Heart left ventricle (tissue), 16 donors: ENCODE measurements around the gene P3H3. TPM values are rescaled to one million over a fixed set of nuclear protein-coding genes. Genes with fewer than 3 reads are reported as not detected.
A peak's percentile ranks its signal among the peaks of the same experiment; 100 is the strongest.

ENCODE experiments used
- ATAC-seq, 4 donors: fragments of 200-7000 bp; cut with Tn5 transposase; one replicate each; pipeline ENCODE4 v1.9.1; 2020 to 2022; ENCODE audit warnings: moderate library complexity in 4 of 4, mild to moderate bottlenecking in 3 of 4, moderate number of reproducible peaks in 1 of 4
- DNase-seq, 5 donors: peaks; one replicate each; pipeline ENCODE4 v3.0.0-alpha.2; 2020
- H3K27ac ChIP-seq, 12 donors: fragments of 200-600 bp; sonication (generic) in 4 of 12; one replicate each; pipeline versions ENCODE4 v1.5.0 to v1.8.0; 2016 to 2022; ENCODE audit warnings: mild to moderate bottlenecking in 2 of 12
- H3K27me3 ChIP-seq, 9 donors: fragments of 200-600 bp; sonication (generic) in 2 of 9; one replicate each; pipeline versions ENCODE4 v1.5.1 to v1.8.0; 2016 to 2022; ENCODE audit warnings: mild to moderate bottlenecking in 3 of 9
- H3K36me3 ChIP-seq, 9 donors: fragments of 200-600 bp; sonication (generic) in 2 of 9; one replicate each; pipeline versions ENCODE4 v1.5.0 to v1.8.0; 2018 to 2022; ENCODE audit warnings: mild to moderate bottlenecking in 2 of 9
- H3K4me1 ChIP-seq, 12 donors: fragments of 200-600 bp; sonication (generic) in 4 of 12; one replicate each; pipeline versions ENCODE4 v1.5.0 to v1.8.0; 2016 to 2022; ENCODE audit warnings: mild to moderate bottlenecking in 3 of 12
- H3K4me3 ChIP-seq, 12 donors: fragments of 200-600 bp; sonication (generic) in 4 of 12; one replicate each; pipeline versions ENCODE4 v1.5.0 to v1.8.0; 2017 to 2022; ENCODE audit warnings: mild to moderate bottlenecking in 9 of 12, moderate library complexity in 4 of 12
- H3K9me3 ChIP-seq, 12 donors: fragments of 200-600 bp; sonication (generic) in 4 of 12; one replicate each; pipeline versions ENCODE4 v1.5.0 to v1.8.0; 2016 to 2022; ENCODE audit warnings: mild to moderate bottlenecking in 1 of 12
- POLR2A ChIP-seq, 2 donors: fragments of 450-650 bp; IDR thresholded peaks; one replicate each; pipeline ENCODE4 v1.6.1; 2017; ENCODE audit warnings: antibody characterized with exemption in 2 of 2, mild to moderate bottlenecking in 2 of 2, moderate library complexity in 2 of 2
- WGBS, 4 donors: extraction: QIAGEN DNeasy Blood & Tissue Kit in 2 of 4; methylation state at CpG; one replicate each; pipeline versions ENCODE4 v1.1.5 to v1.1.7; 2013 to 2018; 5-methylcytosine and 5-hydroxymethylcytosine counted together
- intact Hi-C, 10 donors: fragments of 100-400 bp; cut with DNase I; formaldehyde crosslinking; loops; one replicate each; pipeline versions ENCODE4 v1.11.1 to v1.14.2; 2022
- polyA plus RNA-seq, 2 donors: library from polyadenylated mRNA; stranded (reverse); fragments of 200-250 nt; gene quantifications; one replicate each; pipeline ENCODE4 v1.2.3, GENCODE V29; 2013
- total RNA-seq, 9 donors: library from RNA; depleted of rRNA in 2 of 9; stranded (reverse); fragments of >200 nt in 2 of 9; fragmentation: NEBNext Ultra II Directional in 3 of 9; extraction: Animal tissue kit (Norgen Biotek cat#: 25700) in 3 of 9; gene quantifications; one replicate each; pipeline versions ENCODE4 v1.1.0 to v1.2.4, GENCODE V29; 2016 to 2023
- TF ChIP-seq, protein P1 (sequence below), 12 donors: fragments of 200-600 bp; sonication (generic) in 4 of 12; IDR thresholded peaks; one replicate each; pipeline versions ENCODE4 v1.5.0 to v1.8.0; 2018 to 2022; ENCODE audit warnings: antibody characterized with exemption in 12 of 12, mild to moderate bottlenecking in 5 of 12
- donor health status: ischemic (EF 13 %, LVEDD 7.1; RV severe dilation, severe dysfunction).
- donor health status: healthy with polysubstance abuse.
- donor health status: DM: no; HTN: yes; CAD: no.
- donor health status: DM: no; HTN: no; CAD: no.
- donor health status: ischemic (EF 25% LVEDD 6.9; RV normal size, moderate dysfunction).
- donor health status: ischemic (EF 25% LVEDD 5.7; RV mildly dilated, moderate dysfunction).
- donor health status: healthy.
- donor health status: DM: yes; HTN: yes; CAD: no.
- donor health status: ischemic (EF 35%, LVEDD 5.7; RV mildly dilated, moderate dysfunction).
- donor health status: nonischemic (EF 11% LVEDD 7.7; RV severe dilation, severe dysfunction).
- donor health status: DM: yes; HTN: yes; CAD: no.
- donor health status: PGD.
- donor health status: ischemic (EF 29% LVEDD 5.4; RV normal size, mild dysfunction).
- donor health status: nonischemic (EF 23%, LVEDD 6.1; RV moderate dilation, normal function).

P3H3 gene
- total and polyA plus RNA-seq, 11 donors = 4.2 to 29.9 (median 16.6) TPM

DNA sequence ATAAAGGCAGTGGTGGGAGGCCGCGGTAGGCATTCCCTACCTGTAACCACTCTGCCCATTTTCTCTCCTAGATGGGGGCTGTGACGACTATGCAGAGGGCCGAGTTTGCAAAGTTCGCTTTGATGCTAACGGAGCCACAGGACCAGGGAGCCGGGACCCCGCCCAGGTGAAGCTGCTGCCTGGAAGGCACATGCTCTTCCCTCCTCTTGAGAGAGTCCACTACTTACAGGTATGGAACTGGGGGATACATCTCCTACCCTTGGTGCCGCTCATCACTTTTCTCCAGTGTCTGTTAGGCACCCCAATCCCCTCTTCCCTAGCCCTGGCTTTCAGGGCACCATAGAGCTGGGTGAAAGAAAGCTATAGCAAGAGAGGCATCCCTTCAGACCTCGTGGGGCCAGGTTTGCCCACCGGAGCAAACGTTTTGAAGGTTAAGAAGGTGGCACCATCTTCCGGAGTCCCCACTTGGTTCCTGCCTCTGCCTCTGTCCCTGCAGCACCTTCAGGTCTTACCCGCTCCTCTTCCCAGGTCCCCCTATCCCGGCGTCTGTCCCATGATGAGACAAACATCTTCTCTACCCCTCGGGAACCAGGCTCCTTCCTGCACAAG lies 2.0 kb upstream of the P3H3 start:
- H3K27me3 ChIP-seq = peaks cover 0 to 21% (median 0%) of the 10 kb centered on the region in 9 donors
- intact Hi-C loops = loop anchor here (5.0 to 10.0 kb wide), 5 partner anchors 51 to 211 kb away; partner anchors contain the start of genes MLF2 (in 6 of the 10) and LAG3 (in 1 of the 10)
- peaks cover 0 to 8% (median 0%) of the 10 kb centered on the region in 9 donors for H3K36me3 ChIP-seq
- TF ChIP-seq, protein P1, sequence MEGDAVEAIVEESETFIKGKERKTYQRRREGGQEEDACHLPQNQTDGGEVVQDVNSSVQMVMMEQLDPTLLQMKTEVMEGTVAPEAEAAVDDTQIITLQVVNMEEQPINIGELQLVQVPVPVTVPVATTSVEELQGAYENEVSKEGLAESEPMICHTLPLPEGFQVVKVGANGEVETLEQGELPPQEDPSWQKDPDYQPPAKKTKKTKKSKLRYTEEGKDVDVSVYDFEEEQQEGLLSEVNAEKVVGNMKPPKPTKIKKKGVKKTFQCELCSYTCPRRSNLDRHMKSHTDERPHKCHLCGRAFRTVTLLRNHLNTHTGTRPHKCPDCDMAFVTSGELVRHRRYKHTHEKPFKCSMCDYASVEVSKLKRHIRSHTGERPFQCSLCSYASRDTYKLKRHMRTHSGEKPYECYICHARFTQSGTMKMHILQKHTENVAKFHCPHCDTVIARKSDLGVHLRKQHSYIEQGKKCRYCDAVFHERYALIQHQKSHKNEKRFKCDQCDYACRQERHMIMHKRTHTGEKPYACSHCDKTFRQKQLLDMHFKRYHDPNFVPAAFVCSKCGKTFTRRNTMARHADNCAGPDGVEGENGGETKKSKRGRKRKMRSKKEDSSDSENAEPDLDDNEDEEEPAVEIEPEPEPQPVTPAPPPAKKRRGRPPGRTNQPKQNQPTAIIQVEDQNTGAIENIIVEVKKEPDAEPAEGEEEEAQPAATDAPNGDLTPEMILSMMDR (IDR thresholded peaks at IDR 0.05) = no peak
- TF ChIP-seq POLR2A (IDR thresholded peaks at IDR 0.05) = no peak
- peak in 1 of 5 donors; percentile 29 for DNase-seq
- H3K9me3 ChIP-seq = no peaks in the 10 kb centered on the region
- H3K4me1 ChIP-seq = peaks cover 0 to 51% (median 25%) of the 10 kb centered on the region in 12 donors
- no peak for ATAC-seq
- H3K27ac ChIP-seq = no peak overlapping the region
- WGBS, 4 donors = 75 to 84% (median 82%) methylated on average over 14 to 17 of the region's 17 CpGs
- H3K4me3 ChIP-seq = no peak overlapping the region

DNA sequence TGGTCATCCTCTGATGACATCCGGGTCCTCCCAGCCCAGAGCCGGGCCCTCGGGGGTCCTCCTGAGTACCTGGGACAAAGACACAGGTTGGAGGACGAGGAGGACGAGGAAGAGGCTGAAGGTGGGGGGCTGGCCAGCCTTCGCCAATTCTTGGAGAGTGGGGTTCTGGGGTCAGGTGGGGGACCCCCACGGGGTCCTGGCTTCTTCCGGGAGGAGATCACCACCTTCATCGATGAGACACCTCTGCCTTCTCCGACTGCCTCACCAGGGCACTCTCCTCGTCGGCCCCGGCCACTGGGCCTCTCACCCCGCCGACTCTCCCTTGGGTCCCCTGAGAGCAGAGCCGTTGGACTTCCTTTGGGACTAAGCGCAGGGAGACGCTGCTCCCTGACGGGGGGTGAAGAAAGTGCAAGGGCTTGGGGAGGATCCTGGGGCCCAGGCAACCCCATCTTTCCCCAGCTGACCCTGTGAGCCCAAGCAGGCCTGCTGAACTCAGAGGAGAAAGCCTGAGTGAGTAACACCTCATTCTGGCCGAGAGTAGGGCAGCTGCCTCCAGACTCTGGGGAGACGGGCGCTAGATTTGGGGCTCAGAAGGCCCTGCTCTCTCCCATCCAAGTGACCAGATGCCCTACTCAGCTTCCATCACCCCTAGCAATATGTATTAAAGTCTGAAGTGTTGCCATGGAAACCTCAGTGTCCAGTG lies 1.3 kb upstream of the P3H3 start:
- DNase-seq = peak in 1 of 5 donors; percentile 33
- peaks cover 0 to 20% (median 0%) of the 10 kb centered on the region in 9 donors for H3K27me3 ChIP-seq
- 73 to 80% (median 77%) methylated on average over 21 to 22 of the region's 22 CpGs for WGBS, 4 donors
- H3K9me3 ChIP-seq = no peaks in the 10 kb centered on the region
- peaks cover 0 to 45% (median 22%) of the 10 kb centered on the region in 12 donors for H3K4me1 ChIP-seq
- peak overlapping the region in 1 of 12 donors; percentile 19 for H3K4me3 ChIP-seq
- intact Hi-C loops = loop anchor here (5.0 to 10.0 kb wide), 5 partner anchors 52 to 212 kb away; partner anchors contain the start of genes MLF2 (in 6 of the 10) and LAG3 (in 1 of the 10)
- peak overlapping the region in 8 of 12 donors; percentile 11 to 71 (median 43) for H3K27ac ChIP-seq
- TF ChIP-seq POLR2A (IDR thresholded peaks at IDR 0.05) = no peak
- TF ChIP-seq, protein P1 (IDR thresholded peaks at IDR 0.05) = no peak
- ATAC-seq = no peak
- peaks cover 0 to 13% (median 0%) of the 10 kb centered on the region in 9 donors for H3K36me3 ChIP-seq

DNA sequence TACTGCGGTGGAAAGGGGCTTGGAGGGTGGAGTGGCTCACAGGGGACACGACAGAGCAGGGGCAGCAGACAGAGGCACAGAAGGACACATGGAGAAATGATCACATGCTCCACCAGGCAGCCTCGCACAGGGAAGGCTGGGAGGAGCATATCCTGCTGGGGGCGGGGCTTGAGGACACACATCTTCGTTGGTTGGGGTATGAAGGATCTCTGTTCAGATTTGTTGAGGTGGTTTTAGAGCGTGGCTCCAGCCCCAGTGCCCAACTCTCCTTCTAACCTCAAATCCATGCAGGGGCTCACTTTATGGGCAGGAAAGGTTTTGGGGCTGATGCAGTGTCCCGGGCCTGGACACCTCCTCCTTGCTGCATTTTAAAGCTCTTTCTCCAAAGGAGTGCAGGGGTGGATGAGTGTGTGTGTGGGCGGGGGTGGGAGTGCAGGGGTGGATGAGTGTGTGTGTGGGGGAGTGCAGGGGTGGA lies 733 bp upstream of the P3H3 start:
- H3K27me3 ChIP-seq = peaks cover 0 to 14% (median 0%) of the 10 kb centered on the region in 9 donors
- peak overlapping the region in 8 of 12 donors; percentile 11 to 71 (median 43) for H3K27ac ChIP-seq
- H3K4me1 ChIP-seq = peaks cover 0 to 39% (median 17%) of the 10 kb centered on the region in 12 donors
- peak overlapping the region in 3 of 12 donors; percentile 19 to 78 (median 34) for H3K4me3 ChIP-seq
- intact Hi-C loops = loop anchor here (5.0 to 10.0 kb wide), 5 partner anchors 53 to 213 kb away; partner anchors contain the start of genes MLF2 (in 6 of the 10) and LAG3 (in 1 of the 10)
- peak; percentile 85 to 92 (median 87) for DNase-seq
- WGBS, 4 donors = 8 to 21% (median 15%) methylated on average over 6 to 8 of the region's 8 CpGs
- peaks cover 0 to 19% (median 0%) of the 10 kb centered on the region in 9 donors for H3K36me3 ChIP-seq
- no peaks in the 10 kb centered on the region for H3K9me3 ChIP-seq
- peak; percentile 43 to 64 (median 54) for ATAC-seq
- TF ChIP-seq, protein P1 (IDR thresholded peaks at IDR 0.05) = no peak
- TF ChIP-seq POLR2A (IDR thresholded peaks at IDR 0.05) = no peak
